Trophoblast cell (in vitro differentiated cells and primary cell): Measurements from ENCODE around the gene ASPG.

Source experiments
- DNase-seq, 2 donors: peaks; one replicate each; pipeline ENCODE4 v3.0.0-alpha.2; 2016
- H2AFZ ChIP-seq: 2 replicates; pipeline ENCODE4 v1.6.1; 2013; ENCODE audit warnings: low read length, moderate library complexity, mild to moderate bottlenecking; ENCODE audit not compliant: insufficient read depth, poor library complexity
- H2AK5ac ChIP-seq: 2 replicates; pipeline ENCODE4 v1.6.1; 2013; ENCODE audit warnings: mild to moderate bottlenecking, low read length
- H2BK120ac ChIP-seq: 2 replicates; pipeline ENCODE4 v1.6.1; 2013; ENCODE audit warnings: low read length, mild to moderate bottlenecking, moderate library complexity; ENCODE audit not compliant: insufficient read depth, poor library complexity
- H2BK12ac ChIP-seq: 2 replicates; pipeline ENCODE4 v1.6.1; 2013; ENCODE audit warnings: mild to moderate bottlenecking, low read length, moderate library complexity
- H2BK5ac ChIP-seq: 2 replicates; pipeline ENCODE4 v1.6.1; 2013; ENCODE audit warnings: low read length, low read depth, moderate library complexity, mild to moderate bottlenecking; ENCODE audit not compliant: poor library complexity
- H3K14ac ChIP-seq: 2 replicates; pipeline ENCODE4 v1.6.1; 2013; ENCODE audit warnings: mild to moderate bottlenecking, low read length
- H3K18ac ChIP-seq: 2 replicates; pipeline ENCODE4 v1.6.1; 2013; ENCODE audit warnings: mild to moderate bottlenecking, low read length
- H3K23ac ChIP-seq: 2 replicates; pipeline ENCODE4 v1.6.1; 2013; ENCODE audit warnings: low read length
- H3K27ac ChIP-seq: 2 replicates; pipeline ENCODE4 v1.5.1; 2013; ENCODE audit warnings: low read depth, mild to moderate bottlenecking, inconsistent platforms, low read length, moderate library complexity
- H3K27me3 ChIP-seq: 2 replicates; pipeline ENCODE4 v1.6.1; 2013; ENCODE audit warnings: inconsistent platforms, mild to moderate bottlenecking, low read length, moderate library complexity; ENCODE audit not compliant: insufficient read depth
- H3K36me3 ChIP-seq, 2 experiments: 1 replicate in 1 of 2; 2 replicates in 1 of 2; pipeline ENCODE4 v1.6.1; 2013; ENCODE audit warnings: low read length in 2 of 2, mild to moderate bottlenecking in 2 of 2, moderate library complexity in 1 of 2; ENCODE audit not compliant: insufficient read depth in 2 of 2, control insufficient read depth in 1 of 2
- H3K4ac ChIP-seq: 2 replicates; pipeline ENCODE4 v1.6.1; 2013; ENCODE audit warnings: low read depth, mild to moderate bottlenecking, low read length, moderate library complexity
- H3K4me1 ChIP-seq, 2 experiments: 1 replicate in 1 of 2; 2 replicates in 1 of 2; pipeline ENCODE4 v1.6.1; 2013; ENCODE audit warnings: low read length in 2 of 2, mild to moderate bottlenecking in 2 of 2, moderate library complexity in 1 of 2; ENCODE audit not compliant: insufficient read depth in 2 of 2, control insufficient read depth in 1 of 2
- H3K4me2 ChIP-seq: 2 replicates; pipeline ENCODE4 v1.6.1; 2013; ENCODE audit warnings: inconsistent platforms, mild to moderate bottlenecking, low read length, moderate library complexity
- H3K4me3 ChIP-seq: 2 replicates; pipeline ENCODE4 v1.5.1; 2013; ENCODE audit warnings: mild to moderate bottlenecking, low read depth, low read length, inconsistent platforms
- H3K79me1 ChIP-seq: one replicate; pipeline ENCODE4 v1.6.1; 2013; ENCODE audit warnings: low read length
- H3K79me2 ChIP-seq: 2 replicates; pipeline ENCODE4 v1.6.1; 2013; ENCODE audit warnings: low read length, mild to moderate bottlenecking; ENCODE audit not compliant: control insufficient read depth, insufficient read depth, poor library complexity
- H3K9ac ChIP-seq: 2 replicates; pipeline ENCODE4 v1.6.1; 2013; ENCODE audit warnings: mild to moderate bottlenecking, low read length
- H3K9me3 ChIP-seq: 2 replicates; pipeline ENCODE4 v1.6.1; 2013; ENCODE audit warnings: low read depth, mild to moderate bottlenecking, control low read depth, inconsistent platforms, low read length; ENCODE audit not compliant: insufficient read depth
- H4K12ac ChIP-seq: 2 replicates; pipeline ENCODE4 v1.6.1; 2013; ENCODE audit warnings: low read depth, mild to moderate bottlenecking, low read length, moderate library complexity
- H4K8ac ChIP-seq: 2 replicates; pipeline ENCODE4 v1.6.1; 2013; ENCODE audit warnings: low read depth, mild to moderate bottlenecking, low read length, moderate library complexity
- H4K91ac ChIP-seq: one replicate; pipeline ENCODE4 v1.6.1; 2013; ENCODE audit warnings: low read depth, mild to moderate bottlenecking, low read length, moderate library complexity
- WGBS: extraction: QIAGEN DNeasy Blood & Tissue Kit; methylation state at CpG from one replicate; pipeline ENCODE4 v1.1.7; 2013; ENCODE audit warnings: missing lambda C conversion rate; ENCODE audit not compliant: insufficient read length, insufficient coverage; ENCODE audit errors: extremely low coverage; 5-methylcytosine and 5-hydroxymethylcytosine counted together

The ASPG gene

DNA sequence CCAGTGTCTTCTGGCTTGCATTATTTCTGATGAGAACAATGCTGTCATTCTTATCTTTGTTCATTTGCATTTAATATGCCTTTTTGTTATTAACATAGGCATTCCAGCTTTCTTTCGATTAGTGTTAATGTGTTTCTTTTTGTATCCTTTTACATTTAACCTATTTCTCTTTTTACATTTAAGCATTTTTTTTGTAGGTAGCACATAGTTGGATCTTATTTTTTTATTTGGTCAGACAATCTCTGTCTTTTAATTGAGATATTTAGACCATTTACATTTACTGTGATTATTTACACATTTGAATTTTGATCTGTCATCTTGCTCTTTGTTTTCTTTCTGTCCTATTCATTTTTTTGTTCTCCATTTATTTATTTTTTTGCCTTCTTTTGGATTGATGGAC is 38.4 kb downstream of the ASPG start:
- H4K91ac ChIP-seq = no peak overlapping the region
- H2AK5ac ChIP-seq = no peak overlapping the region
- H3K27me3 ChIP-seq = peaks cover 2% of the 10 kb centered on the region
- H3K4me2 ChIP-seq = no peak overlapping the region
- no peak overlapping the region for H3K18ac ChIP-seq
- no peak overlapping the region for H3K27ac ChIP-seq
- H3K79me2 ChIP-seq = no peaks in the 10 kb centered on the region
- H3K4me1 ChIP-seq = peaks cover 9 to 13% of the 10 kb centered on the region in 2 experiments
- H3K4ac ChIP-seq = no peak overlapping the region
- no peak for DNase-seq
- no peak overlapping the region for H3K14ac ChIP-seq
- H2AFZ ChIP-seq = no peak overlapping the region
- no peak overlapping the region for H3K4me3 ChIP-seq
- no peak overlapping the region for H2BK5ac ChIP-seq
- H2BK12ac ChIP-seq = no peak overlapping the region
- WGBS = no CpG with 5 or more reads among the region's 1 CpG
- H3K9ac ChIP-seq = no peak overlapping the region
- no peak overlapping the region for H3K23ac ChIP-seq
- no peak overlapping the region for H4K8ac ChIP-seq
- H3K36me3 ChIP-seq = no peaks in the 10 kb centered on the region
- peaks cover 4% of the 10 kb centered on the region for H3K9me3 ChIP-seq
- no peak overlapping the region for H2BK120ac ChIP-seq
- H4K12ac ChIP-seq = no peak overlapping the region
- H3K79me1 ChIP-seq = no peaks in the 10 kb centered on the region

DNA sequence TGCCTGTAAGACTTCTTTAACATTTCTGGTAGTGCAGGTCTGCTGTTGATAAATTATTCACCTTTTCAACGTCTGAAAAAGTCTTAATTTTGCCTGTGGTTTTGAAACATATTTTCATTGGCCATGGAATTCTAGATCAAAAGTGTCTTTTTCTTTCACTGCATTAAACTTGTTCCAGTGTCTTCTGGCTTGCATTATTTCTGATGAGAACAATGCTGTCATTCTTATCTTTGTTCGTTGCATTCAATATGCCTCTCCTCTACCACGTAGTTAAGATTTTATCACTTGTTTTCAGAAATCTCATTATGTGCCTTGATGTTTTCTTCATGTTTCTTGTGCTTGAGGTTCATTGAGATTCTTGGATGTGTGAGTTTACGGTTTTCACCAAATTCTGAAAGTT is 39.5 kb downstream of the ASPG start:
- H3K4me2 ChIP-seq = no peak overlapping the region
- no peak overlapping the region for H2BK5ac ChIP-seq
- H4K12ac ChIP-seq = no peak overlapping the region
- no peak overlapping the region for H2BK120ac ChIP-seq
- H3K36me3 ChIP-seq = no peaks in the 10 kb centered on the region
- H3K9ac ChIP-seq = no peak overlapping the region
- no peak overlapping the region for H3K14ac ChIP-seq
- H3K9me3 ChIP-seq = peaks cover 4% of the 10 kb centered on the region
- H2AFZ ChIP-seq = no peak overlapping the region
- H3K27me3 ChIP-seq = peaks cover 2% of the 10 kb centered on the region
- no peak overlapping the region for H3K27ac ChIP-seq
- no peaks in the 10 kb centered on the region for H3K79me1 ChIP-seq
- WGBS = no CpG with 5 or more reads among the region's 4 CpGs
- H4K91ac ChIP-seq = no peak overlapping the region
- H3K4ac ChIP-seq = no peak overlapping the region
- H2AK5ac ChIP-seq = no peak overlapping the region
- peaks cover 4% of the 10 kb centered on the region in 2 experiments for H3K4me1 ChIP-seq
- H4K8ac ChIP-seq = no peak overlapping the region
- no peak overlapping the region for H3K18ac ChIP-seq
- H3K4me3 ChIP-seq = no peak overlapping the region
- no peaks in the 10 kb centered on the region for H3K79me2 ChIP-seq
- H2BK12ac ChIP-seq = no peak overlapping the region
- H3K23ac ChIP-seq = no peak overlapping the region
- DNase-seq = no peak

GRCh38 chr14:104126753-104127152 is 41.3 kb downstream of the ASPG start:
- no peak overlapping the region for H4K91ac ChIP-seq
- H3K36me3 ChIP-seq = no peaks in the 10 kb centered on the region
- no peaks in the 10 kb centered on the region for H3K4me1 ChIP-seq
- no peaks in the 10 kb centered on the region for H3K79me2 ChIP-seq
- H2BK12ac ChIP-seq = no peak overlapping the region
- no peak overlapping the region for H3K14ac ChIP-seq
- H3K27ac ChIP-seq = no peak overlapping the region
- no peak overlapping the region for H3K9ac ChIP-seq
- H3K23ac ChIP-seq = no peak overlapping the region
- H3K4ac ChIP-seq = no peak overlapping the region
- no peak overlapping the region for H3K4me2 ChIP-seq
- peaks cover 5% of the 10 kb centered on the region for H3K9me3 ChIP-seq
- no peak overlapping the region for H2AFZ ChIP-seq
- H4K8ac ChIP-seq = no peak overlapping the region
- H4K12ac ChIP-seq = no peak overlapping the region
- no peak overlapping the region for H2AK5ac ChIP-seq
- WGBS = no CpG with 5 or more reads among the region's 2 CpGs
- H3K18ac ChIP-seq = no peak overlapping the region
- H3K79me1 ChIP-seq = no peaks in the 10 kb centered on the region
- H3K27me3 ChIP-seq = no peaks in the 10 kb centered on the region
- H3K4me3 ChIP-seq = no peak overlapping the region
- DNase-seq = no peak
- no peak overlapping the region for H2BK120ac ChIP-seq
- H2BK5ac ChIP-seq = no peak overlapping the region

GRCh38 chr14:104128981-104129380 is 43.5 kb downstream of the ASPG start:
- Histone ChIP-seq H3K18ac (no peak overlapping the region), H2BK5ac (no peak overlapping the region), H2BK12ac (no peak overlapping the region), H3K36me3 (no peaks in the 10 kb centered on the region), H4K8ac (no peak overlapping the region), H4K91ac (no peak overlapping the region), H2AFZ (no peak overlapping the region), H3K4ac (no peak overlapping the region), H3K79me2 (no peaks in the 10 kb centered on the region), H3K4me2 (no peak overlapping the region), H3K79me1 (no peaks in the 10 kb centered on the region), H2BK120ac (no peak overlapping the region), H3K27ac (no peak overlapping the region), H4K12ac (no peak overlapping the region), H3K4me3 (no peak overlapping the region), H2AK5ac (no peak overlapping the region), H3K27me3 (no peaks in the 10 kb centered on the region), H3K9ac (no peak overlapping the region), H3K14ac (no peak overlapping the region), H3K9me3 (peaks cover 5% of the 10 kb centered on the region), H3K23ac (no peak overlapping the region), H3K4me1 (no peaks in the 10 kb centered on the region)
- WGBS = no CpG with 5 or more reads among the region's 1 CpG
- DNase-seq = no peak
